Neuronal stem cell (in vitro differentiated cells): Measurements from ENCODE around the gene PSENEN.
A peak's percentile ranks its signal among the peaks of the same experiment; 100 is the strongest.

Source experiments
- DNase-seq: peaks from one replicate; pipeline ENCODE4 v3.0.0-alpha.2; 2013; ENCODE audit warnings: low spot score
- H2AFZ ChIP-seq: one replicate; pipeline ENCODE4 v1.6.1; 2013; ENCODE audit warnings: mild to moderate bottlenecking, low read length, inconsistent platforms
- H2AK5ac ChIP-seq: 2 replicates; pipeline ENCODE4 v1.6.1; 2013; ENCODE audit warnings: low read depth, mild to moderate bottlenecking, inconsistent platforms, low read length, moderate library complexity, mixed read lengths
- H2BK120ac ChIP-seq: 2 replicates; pipeline ENCODE4 v1.6.1; 2013; ENCODE audit warnings: low read depth, mild to moderate bottlenecking, inconsistent platforms, low read length, moderate library complexity, mixed read lengths
- H2BK12ac ChIP-seq: one replicate; pipeline ENCODE4 v1.6.1; 2013; ENCODE audit warnings: low read length, inconsistent platforms
- H2BK15ac ChIP-seq: 2 replicates; pipeline ENCODE4 v1.6.1; 2013; ENCODE audit warnings: mild to moderate bottlenecking, low read length, inconsistent platforms, mixed read lengths
- H2BK5ac ChIP-seq: one replicate; pipeline ENCODE4 v1.6.1; 2013; ENCODE audit warnings: inconsistent platforms, mild to moderate bottlenecking, low read length, moderate library complexity
- H3K14ac ChIP-seq: one replicate; pipeline ENCODE4 v1.6.1; 2013; ENCODE audit warnings: low read length, inconsistent platforms
- H3K18ac ChIP-seq: 2 replicates; pipeline ENCODE4 v1.6.1; 2013; ENCODE audit warnings: low read length, inconsistent platforms
- H3K23ac ChIP-seq: 2 replicates; pipeline ENCODE4 v1.6.1; 2013; ENCODE audit warnings: low read depth, mild to moderate bottlenecking, mixed read lengths, low read length, inconsistent platforms; ENCODE audit not compliant: poor library complexity
- H3K27ac ChIP-seq: replicated peaks from 3 replicates; pipeline ENCODE4 v1.5.1; 2013; ENCODE audit warnings: low read length, inconsistent platforms
- H3K27me3 ChIP-seq, 3 experiments: 2 replicates each; pipeline ENCODE4 v1.6.1; 2013; ENCODE audit warnings: low read length in 3 of 3, mild to moderate bottlenecking in 2 of 3, inconsistent platforms in 1 of 3, low read depth in 1 of 3, mixed read lengths in 1 of 3, moderate library complexity in 1 of 3; ENCODE audit not compliant: control insufficient read depth in 3 of 3, insufficient read depth in 3 of 3
- H3K36me3 ChIP-seq, 2 donors: replicated peaks in 1 of 2; 2 replicates each; pipeline ENCODE4 v1.6.1; 2013; ENCODE audit warnings: low read length in 2 of 2; ENCODE audit not compliant: control insufficient read depth in 2 of 2, insufficient read depth in 2 of 2
- H3K4ac ChIP-seq: 2 replicates; pipeline ENCODE4 v1.6.1; 2013; ENCODE audit warnings: inconsistent platforms, mild to moderate bottlenecking, low read length, moderate library complexity
- H3K4me1 ChIP-seq, 2 donors: 1 replicate in 1 of 2; 2 replicates in 1 of 2; pipeline ENCODE4 v1.6.1; 2013; ENCODE audit warnings: low read length in 2 of 2, low read depth in 1 of 2; ENCODE audit not compliant: control insufficient read depth in 2 of 2, insufficient read depth in 1 of 2
- H3K4me2 ChIP-seq: one replicate; pipeline ENCODE4 v1.6.1; 2013; ENCODE audit warnings: mild to moderate bottlenecking, low read length, inconsistent platforms; ENCODE audit not compliant: insufficient read depth, poor library complexity, severe bottlenecking
- H3K4me3 ChIP-seq, 2 donors: 2 replicates each; pipeline ENCODE4 v1.5.1; 2013; ENCODE audit warnings: low read length in 2 of 2, mild to moderate bottlenecking in 2 of 2, inconsistent platforms in 1 of 2, moderate library complexity in 1 of 2
- H3K79me1 ChIP-seq: one replicate; pipeline ENCODE4 v1.6.1; 2013; ENCODE audit warnings: low read depth, mild to moderate bottlenecking, inconsistent platforms, low read length, moderate library complexity
- H3K9ac ChIP-seq: one replicate; pipeline ENCODE4 v1.6.1; 2013; ENCODE audit warnings: mild to moderate bottlenecking, low read depth, low read length, inconsistent platforms; ENCODE audit not compliant: poor library complexity
- H3K9me3 ChIP-seq, 2 donors: replicated peaks in 1 of 2; 2 replicates each; pipeline versions ENCODE3 to v1.6.1; 2013; ENCODE audit warnings: low read length in 2 of 2, mild to moderate bottlenecking in 2 of 2, inconsistent platforms in 1 of 2, low read depth in 1 of 2, mixed read lengths in 1 of 2, moderate library complexity in 1 of 2; ENCODE audit not compliant: control insufficient read depth in 2 of 2, insufficient read depth in 1 of 2
- H4K8ac ChIP-seq: one replicate; pipeline ENCODE4 v1.6.1; 2013; ENCODE audit warnings: low read depth, mild to moderate bottlenecking, inconsistent platforms, low read length, moderate library complexity
- H4K91ac ChIP-seq: one replicate; pipeline ENCODE4 v1.6.1; 2013; ENCODE audit warnings: low read length, low read depth, mild to moderate bottlenecking, inconsistent platforms; ENCODE audit not compliant: poor library complexity
- WGBS, 2 donors: extraction: QIAGEN DNeasy Blood & Tissue Kit; methylation state at CpG; one replicate each; pipeline ENCODE4 v1.1.7; 2013; ENCODE audit warnings: missing lambda C conversion rate in 2 of 2, mixed read lengths in 1 of 2; ENCODE audit not compliant: insufficient read length in 2 of 2, insufficient replicate concordance in 1 of 2; ENCODE audit errors: extremely low coverage in 2 of 2; 5-methylcytosine and 5-hydroxymethylcytosine counted together

The PSENEN gene

GRCh38 chr19:35710784-35711723 lies 34.4 kb upstream of the PSENEN start:
- Histone ChIP-seq H3K4me2 (no peak overlapping the region), H2BK12ac (no peak overlapping the region)
- no CpG with 5 or more reads among the region's 13 CpGs for WGBS, 2 donors

GRCh38 chr19:35712567-35713505 lies 32.6 kb upstream of the PSENEN start:
- no peak for DNase-seq
- H3K79me1 ChIP-seq: peaks cover 6% of the 10 kb centered on the region
- no peak overlapping the region for H3K14ac ChIP-seq
- 100% methylated on average over 2 of the region's 11 CpGs; no CpG with 5 or more reads in 1 of the 2 donors for WGBS, 2 donors
- no peak overlapping the region for H2BK12ac ChIP-seq
- no peak overlapping the region for H2BK5ac ChIP-seq
- H3K27ac ChIP-seq: no peak overlapping the region
- no peak overlapping the region for H4K8ac ChIP-seq
- H4K91ac ChIP-seq: no peak overlapping the region
- H3K36me3 ChIP-seq: no peaks in the 10 kb centered on the region
- H3K4me2 ChIP-seq: no peak overlapping the region
- no peak overlapping the region for H3K4ac ChIP-seq
- H3K4me3 ChIP-seq: no peak overlapping the region
- H2AK5ac ChIP-seq: no peak overlapping the region
- H3K18ac ChIP-seq: no peak overlapping the region
- H3K9me3 ChIP-seq: no peaks in the 10 kb centered on the region
- H2AFZ ChIP-seq: no peak overlapping the region
- H2BK120ac ChIP-seq: no peak overlapping the region
- H3K27me3 ChIP-seq: peaks cover 0 to 5% (median 0%) of the 10 kb centered on the region in 3 experiments
- H3K9ac ChIP-seq: no peak overlapping the region
- peaks cover 11 to 15% of the 10 kb centered on the region in 2 donors for H3K4me1 ChIP-seq
- no peak overlapping the region for H3K23ac ChIP-seq
- no peak overlapping the region for H2BK15ac ChIP-seq

More at GRCh38 chr19:35710784-35711723, 34.4 kb upstream of the PSENEN start:
- Histone ChIP-seq H4K91ac (no peak overlapping the region), H3K9ac (no peak overlapping the region), H3K9me3 (no peaks in the 10 kb centered on the region), H2BK15ac (no peak overlapping the region), H2AFZ (no peak overlapping the region), H2BK5ac (no peak overlapping the region), H2AK5ac (no peak overlapping the region), H3K23ac (no peak overlapping the region), H3K4me1 (peaks cover 10% of the 10 kb centered on the region in 2 donors), H3K36me3 (no peaks in the 10 kb centered on the region), H3K4ac (no peak overlapping the region), H3K14ac (no peak overlapping the region), H3K79me1 (peaks cover 6% of the 10 kb centered on the region), H2BK120ac (no peak overlapping the region), H4K8ac (no peak overlapping the region), H3K4me3 (peak overlapping the region in 1 of 2 donors; percentile 9), H3K27me3 (peaks cover 0 to 5% (median 0%) of the 10 kb centered on the region in 3 experiments), H3K18ac (no peak overlapping the region), H3K27ac (no peak overlapping the region)
- no peak for DNase-seq

- Histone ChIP-seq H3K4ac (no peak overlapping the region), H4K91ac (no peak overlapping the region), H2AFZ (no peak overlapping the region), H3K23ac (no peak overlapping the region), H3K9ac (no peak overlapping the region), H2BK15ac (no peak overlapping the region), H4K8ac (no peak overlapping the region), H2AK5ac (peak overlapping the region; percentile 7), H3K4me3 (no peak overlapping the region), H3K4me2 (no peak overlapping the region), H2BK12ac (no peak overlapping the region), H2BK120ac (no peak overlapping the region), H3K27ac (no peak overlapping the region), H3K9me3 (no peaks in the 10 kb centered on the region), H3K14ac (no peak overlapping the region), H3K4me1 (peaks cover 11 to 16% of the 10 kb centered on the region in 2 donors), H2BK5ac (no peak overlapping the region), H3K36me3 (no peaks in the 10 kb centered on the region), H3K79me1 (peaks cover 9% of the 10 kb centered on the region), H3K18ac (no peak overlapping the region), H3K27me3 (peaks cover 0 to 5% (median 0%) of the 10 kb centered on the region in 3 experiments)
- no peak for DNase-seq
- no CpG with 5 or more reads among the region's 2 CpGs for WGBS, 2 donors
These were observed 32.0 kb upstream of the PSENEN start for GRCh38 chr19:35713506-35713850.
